Suppressor macrophage (primary cell): ENCODE measurements around the gene NAALADL1.

Experiments
- DNase-seq, 4 experiments: peaks; one replicate each; pipeline ENCODE4 v3.0.0-alpha.2; 2020 to 2022

NAALADL1 gene

DNA sequence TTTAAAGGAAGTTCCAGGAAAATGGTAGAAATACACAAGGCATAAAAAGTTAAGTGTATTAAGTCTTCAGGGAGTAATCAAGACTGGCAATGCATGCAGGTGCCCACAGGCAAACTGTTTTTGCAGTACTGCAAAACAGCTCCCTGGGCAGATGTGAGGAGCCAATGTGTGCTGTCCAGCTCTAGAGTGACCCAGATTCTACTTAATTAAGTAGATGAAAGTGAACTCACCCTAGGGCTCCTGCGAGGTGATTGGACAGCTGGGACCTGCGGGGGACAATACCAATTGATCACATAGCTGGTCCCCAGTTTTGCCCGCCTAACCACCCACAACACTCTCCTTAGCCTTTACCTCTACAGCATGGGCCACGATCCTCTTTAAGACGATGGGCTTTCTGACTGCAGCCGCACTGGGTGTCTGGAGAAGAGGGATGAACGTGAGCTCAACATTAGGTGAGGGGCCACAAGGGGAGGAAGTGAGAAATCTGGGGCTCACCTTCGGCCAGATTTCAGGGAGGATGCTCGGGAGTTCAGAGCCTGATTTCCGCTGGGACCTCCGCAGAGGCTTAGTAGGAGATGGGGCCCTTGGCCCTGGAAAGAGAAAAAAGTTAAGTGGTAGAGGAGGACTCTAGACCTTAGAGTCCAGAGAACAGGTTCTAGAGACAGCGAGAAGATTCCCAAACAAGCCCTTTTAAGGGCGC is 24.9 kb upstream of the NAALADL1 start:
- DNase-seq: no peak

DNA sequence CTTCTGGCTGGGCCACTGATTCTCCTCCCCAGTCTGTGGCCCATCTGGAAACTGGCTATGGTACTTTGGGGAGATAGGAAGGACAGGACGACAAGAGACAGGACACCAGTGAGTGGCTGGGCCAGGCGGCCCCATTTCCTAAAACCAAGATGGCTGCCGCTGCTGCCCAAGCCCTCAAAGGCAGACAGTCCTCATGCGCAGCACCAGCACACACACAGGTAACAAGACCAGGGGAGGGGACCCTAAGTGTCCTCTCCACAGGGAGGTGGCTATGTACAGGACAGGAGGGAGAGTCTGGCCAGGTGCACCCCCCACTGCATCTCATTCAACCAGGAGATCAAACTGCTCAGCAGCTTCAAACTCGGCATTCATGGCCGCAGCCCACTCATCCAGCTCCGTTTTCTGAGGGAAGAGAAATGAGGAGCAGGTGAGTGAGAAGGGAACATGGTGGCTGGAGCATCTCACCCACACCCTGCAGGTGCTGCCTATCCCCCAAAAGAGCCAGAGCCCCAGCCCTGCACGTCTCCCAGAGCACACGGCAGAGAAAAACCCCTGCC is 20.5 kb upstream of the NAALADL1 start:
- no peak for DNase-seq

- peak; percentile 58 to 77 (median 67) for DNase-seq
Observed at GRCh38 chr11:65078151-65078550, 19.8 kb upstream of the NAALADL1 start.

DNA sequence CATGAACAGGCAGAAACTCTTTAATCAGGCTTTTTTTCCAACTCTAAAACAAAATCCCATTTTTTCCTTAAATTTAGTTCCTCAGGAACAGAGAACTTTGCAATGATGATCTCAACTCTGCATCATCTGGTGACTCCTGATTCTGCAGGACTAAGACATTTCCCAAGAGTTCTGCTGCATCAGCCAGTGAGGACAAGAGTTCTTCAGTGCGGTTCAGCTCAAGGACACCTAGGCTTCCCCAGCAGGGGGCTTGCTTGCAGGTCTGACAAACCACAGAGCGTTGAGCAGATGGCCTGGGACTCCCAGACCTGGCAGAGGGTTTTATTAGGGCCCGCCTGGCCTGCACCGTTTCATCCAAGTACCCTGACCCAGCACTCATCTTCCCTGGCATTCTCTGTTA is 19.1 kb upstream of the NAALADL1 start:
- DNase-seq: peak; percentile 23 to 60 (median 58)

GRCh38 chr11:65072631-65072966 is 14.2 kb upstream of the NAALADL1 start:
- no peak for DNase-seq

- DNase-seq: peak in 2 of 4 experiments; percentile 28 to 35
Observed at GRCh38 chr11:65071907-65072630, 13.7 kb upstream of the NAALADL1 start.

GRCh38 chr11:65069217-65069616 is 10.9 kb upstream of the NAALADL1 start:
- peak in 3 of 4 experiments; percentile 32 to 40 (median 39) for DNase-seq

GRCh38 chr11:65067446-65067845 is 9.1 kb upstream of the NAALADL1 start:
- no peak for DNase-seq

- no peak for DNase-seq
Observed at GRCh38 chr11:65066805-65067291, 8.5 kb upstream of the NAALADL1 start.

GRCh38 chr11:65066315-65066714 is 8.0 kb upstream of the NAALADL1 start:
- DNase-seq: no peak

DNA sequence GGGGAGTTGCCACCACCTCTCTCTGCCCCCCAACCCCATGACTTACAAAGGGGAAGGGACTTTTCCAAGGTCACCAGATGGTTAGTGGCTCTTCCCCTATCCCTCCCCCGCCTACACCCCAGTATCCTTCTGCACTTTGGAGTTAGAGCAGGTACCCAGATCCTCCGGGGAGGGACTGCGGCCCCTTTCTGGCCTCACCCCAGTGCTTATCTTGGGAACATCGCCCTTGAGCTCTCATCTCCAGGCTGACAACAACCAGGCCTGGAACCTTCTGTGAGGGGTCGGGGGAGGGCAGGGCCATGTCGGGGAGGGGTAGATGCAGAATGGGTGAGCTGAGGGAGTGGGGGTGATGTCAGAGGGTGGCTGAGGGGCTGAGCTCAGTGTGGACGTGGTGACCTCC is 7.5 kb upstream of the NAALADL1 start:
- peak in 1 of 4 experiments; percentile 30 for DNase-seq

DNA sequence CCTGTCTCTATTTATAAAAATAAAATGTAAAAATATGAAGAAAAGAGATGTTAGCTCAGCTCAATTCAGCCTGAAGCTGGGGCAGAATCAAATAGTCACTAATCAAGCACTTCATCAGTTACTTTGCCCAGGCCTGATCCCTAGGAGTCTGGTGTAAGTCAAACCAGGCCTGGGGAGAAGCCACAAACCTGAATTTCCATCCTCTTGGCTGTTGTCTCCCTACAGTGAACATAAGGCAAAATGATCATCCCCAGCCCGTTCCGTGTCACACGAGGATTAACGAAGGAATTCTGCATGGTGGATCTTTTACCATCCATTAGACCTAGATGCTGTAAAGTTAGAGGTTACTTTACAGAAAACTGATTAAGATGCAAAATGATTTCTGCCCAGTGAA is 6.5 kb upstream of the NAALADL1 start:
- DNase-seq: no peak

GRCh38 chr11:65063532-65063931 is 5.2 kb upstream of the NAALADL1 start:
- peak in 1 of 4 experiments; percentile 22 for DNase-seq

DNA sequence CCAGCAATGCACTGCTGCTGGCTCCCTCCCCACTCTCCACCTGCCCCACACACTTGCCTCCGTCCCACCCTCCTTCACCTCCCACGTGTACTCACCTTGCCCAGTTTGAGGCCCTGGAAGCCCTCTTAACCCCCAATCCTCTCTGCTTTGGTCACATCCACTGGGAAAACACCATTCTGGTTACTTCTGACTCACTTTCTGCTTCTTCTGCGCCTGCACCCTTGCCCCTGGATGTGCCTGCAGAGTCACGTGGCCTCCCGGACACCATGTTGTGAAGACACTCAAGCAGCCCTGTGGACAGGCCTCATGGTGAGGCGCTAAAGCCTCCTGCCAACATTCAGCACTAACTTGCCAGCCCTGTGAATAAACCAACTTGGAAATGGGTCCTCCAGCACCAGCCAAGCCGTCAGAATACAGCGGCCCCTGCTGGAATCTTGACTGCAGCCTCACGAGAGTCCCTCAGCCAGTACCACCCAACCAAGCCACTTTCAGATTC is 2.6 kb upstream of the NAALADL1 start:
- no peak for DNase-seq

- DNase-seq: no peak
Observed at GRCh38 chr11:65059959-65060824, 1.8 kb upstream of the NAALADL1 start.

GRCh38 chr11:65059523-65059922 is 1.2 kb upstream of the NAALADL1 start:
- DNase-seq: no peak

DNA sequence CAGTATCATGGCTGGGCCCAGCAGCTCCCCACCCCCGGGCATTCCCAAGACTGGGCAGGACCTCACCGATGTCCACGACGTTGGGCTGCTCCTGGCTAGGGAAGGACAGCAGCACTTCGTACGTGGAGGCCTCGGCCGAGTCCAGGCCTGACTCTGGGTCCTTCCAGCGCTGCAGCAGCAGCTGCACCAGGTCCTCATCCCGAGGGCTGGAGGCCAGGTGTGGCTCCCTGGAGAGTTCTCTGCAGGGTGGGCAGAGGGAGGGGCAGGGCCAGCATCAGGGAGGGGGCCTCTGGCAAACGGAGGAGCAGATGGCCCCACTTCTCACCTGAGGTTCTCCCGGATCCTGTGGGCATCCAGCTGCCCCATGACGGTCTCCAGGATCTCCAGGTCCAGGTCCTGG is 341 bp downstream of the NAALADL1 start:
- DNase-seq: no peak

DNA sequence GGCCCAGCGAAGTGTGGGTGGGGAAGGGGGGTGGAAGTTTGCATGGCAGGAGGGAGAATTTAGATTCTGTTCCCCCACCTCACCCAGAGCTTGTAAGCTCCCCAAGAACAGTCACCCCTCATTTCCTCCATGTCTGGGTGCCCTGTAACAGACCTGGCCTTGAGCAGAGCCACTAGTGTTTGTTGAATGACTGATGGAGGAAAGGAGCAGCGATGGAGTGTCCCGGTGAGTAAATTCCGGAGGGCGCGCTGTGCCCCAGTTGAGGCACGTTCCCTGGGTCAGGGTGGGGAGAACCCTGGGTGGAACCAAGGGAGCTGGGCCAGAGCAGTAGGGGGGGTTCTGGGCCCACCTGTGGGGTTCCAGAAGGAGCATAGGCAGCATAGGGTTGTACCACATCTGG is 827 bp downstream of the NAALADL1 start:
- no peak for DNase-seq

- no peak for DNase-seq
Observed at GRCh38 chr11:65056999-65057398, 1.4 kb downstream of the NAALADL1 start.

GRCh38 chr11:65055538-65055937 is 2.8 kb downstream of the NAALADL1 start:
- DNase-seq: no peak

- DNase-seq: peak in 3 of 4 experiments; percentile 21 to 33 (median 24)
Observed at GRCh38 chr11:65053827-65054508, 4.4 kb downstream of the NAALADL1 start.

DNA sequence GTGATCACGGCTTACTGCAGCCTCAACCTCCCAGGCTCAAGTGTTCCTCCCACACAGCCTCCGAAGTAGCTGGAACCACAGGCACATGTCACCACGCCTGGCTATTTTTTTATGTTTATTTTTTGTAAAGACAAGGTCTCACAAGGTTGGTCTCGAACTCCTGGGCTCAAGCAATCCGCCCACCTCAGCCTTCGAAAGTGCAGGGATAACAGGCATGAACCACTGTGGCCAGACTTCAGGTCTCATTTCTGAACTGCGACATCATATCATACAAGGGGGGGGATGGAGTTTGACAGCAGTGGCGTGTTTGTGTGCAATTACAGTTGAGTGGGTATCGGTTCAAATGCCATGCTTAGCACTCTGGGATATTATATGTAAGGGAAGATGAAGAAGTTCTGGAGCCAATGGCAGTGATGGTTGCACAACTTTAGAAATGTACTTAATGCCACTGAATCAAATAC is 6.9 kb downstream of the NAALADL1 start:
- no peak for DNase-seq
